NCI-H146 treated with DMSO at 0.1 percent for 48 hours (cell line): ENCODE measurements around the gene GAB1.
"Not testable (repeated sequence)": the region's sequence is repeated elsewhere in the genome, so short reads cannot be mapped to it uniquely, and the experiment has no call there.

Experiments
- DNase-seq: peaks from one replicate; lab custom pipeline; 2025; ENCODE audit not compliant: unreplicated experiment; lab: John Stamatoyannopoulos, UW

Gene GAB1

GRCh38 chr4:143337600-143338287, 1.1 kb downstream of the GAB1 start:
- DNase-seq: no peak

GRCh38 chr4:143338313-143338712, 1.6 kb downstream of the GAB1 start:
- DNase-seq: no peak

GRCh38 chr4:143339497-143339896, 2.8 kb downstream of the GAB1 start:
- DNase-seq: no peak

- no peak for DNase-seq
Measured at GRCh38 chr4:143341186-143341755, 4.6 kb downstream of the GAB1 start.

- no peak for DNase-seq
Measured at GRCh38 chr4:143343276-143343831, 6.7 kb downstream of the GAB1 start.

- no peak for DNase-seq
Measured at GRCh38 chr4:143344041-143344440, 7.4 kb downstream of the GAB1 start.

- no peak for DNase-seq
Measured at GRCh38 chr4:143344774-143345173, 8.1 kb downstream of the GAB1 start.

GRCh38 chr4:143345356-143345755, 8.7 kb downstream of the GAB1 start:
- DNase-seq: no peak

GRCh38 chr4:143346206-143346605, 9.5 kb downstream of the GAB1 start:
- no peak for DNase-seq

GRCh38 chr4:143347484-143348111, 10.9 kb downstream of the GAB1 start:
- DNase-seq: no peak

GRCh38 chr4:143348233-143349077, 11.8 kb downstream of the GAB1 start:
- DNase-seq: no peak

- DNase-seq: not testable (repeated sequence)
Measured at GRCh38 chr4:143349858-143350527, 13.3 kb downstream of the GAB1 start.

GRCh38 chr4:143351149-143351691, 14.5 kb downstream of the GAB1 start:
- no peak for DNase-seq

GRCh38 chr4:143351774-143352451, 15.2 kb downstream of the GAB1 start:
- no peak for DNase-seq

- DNase-seq: no peak
Measured at GRCh38 chr4:143352720-143353119, 16.0 kb downstream of the GAB1 start.

- no peak for DNase-seq
Measured at GRCh38 chr4:143353797-143354196, 17.1 kb downstream of the GAB1 start.

- no peak for DNase-seq
Measured at GRCh38 chr4:143354990-143355389, 18.3 kb downstream of the GAB1 start.

GRCh38 chr4:143355540-143356217, 19.0 kb downstream of the GAB1 start:
- no peak for DNase-seq

- no peak for DNase-seq
Measured at GRCh38 chr4:143356493-143356892, 19.8 kb downstream of the GAB1 start.
